NCI-H446 treated with DMSO at 0.1 percent for 48 hours (cell line): ENCODE results near the gene ZNF407.

Experiments
- DNase-seq: peaks from one replicate; lab custom pipeline; 2025; lab: John Stamatoyannopoulos, UW

Gene ZNF407

DNA sequence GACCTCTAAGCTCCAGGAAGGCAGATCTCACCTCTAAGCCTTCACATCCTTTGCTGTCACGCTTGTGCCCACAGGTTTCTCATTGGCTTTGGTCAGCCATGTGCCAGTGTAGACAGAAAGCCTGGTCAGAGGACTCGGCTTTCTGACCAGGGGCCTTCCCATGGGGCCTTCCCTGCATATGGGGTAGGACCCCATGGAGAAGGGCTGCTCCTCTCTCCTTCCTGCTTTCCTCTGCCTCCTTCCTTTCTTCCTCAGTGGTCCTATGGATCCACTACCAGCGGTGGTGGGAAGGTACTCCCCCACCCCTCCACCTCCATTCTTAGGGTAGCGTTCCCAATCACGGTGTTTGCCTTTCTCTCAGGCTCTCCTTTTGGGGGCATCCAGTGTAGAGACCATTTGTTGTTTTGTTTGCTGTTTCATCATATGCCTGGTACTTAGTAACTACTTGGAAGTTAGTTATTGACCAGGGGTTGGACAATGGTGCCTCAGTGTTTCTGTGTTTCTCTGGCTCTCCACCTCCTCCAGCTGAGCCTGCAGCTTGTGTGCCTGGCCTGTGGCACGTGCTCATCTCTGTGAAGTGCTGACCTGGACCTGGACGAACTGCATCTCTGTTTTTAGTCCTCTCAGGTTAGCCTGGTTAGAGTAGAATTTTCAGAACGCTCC is 71.6 kb downstream of the ZNF407 start:
- DNase-seq, result no peak

DNA sequence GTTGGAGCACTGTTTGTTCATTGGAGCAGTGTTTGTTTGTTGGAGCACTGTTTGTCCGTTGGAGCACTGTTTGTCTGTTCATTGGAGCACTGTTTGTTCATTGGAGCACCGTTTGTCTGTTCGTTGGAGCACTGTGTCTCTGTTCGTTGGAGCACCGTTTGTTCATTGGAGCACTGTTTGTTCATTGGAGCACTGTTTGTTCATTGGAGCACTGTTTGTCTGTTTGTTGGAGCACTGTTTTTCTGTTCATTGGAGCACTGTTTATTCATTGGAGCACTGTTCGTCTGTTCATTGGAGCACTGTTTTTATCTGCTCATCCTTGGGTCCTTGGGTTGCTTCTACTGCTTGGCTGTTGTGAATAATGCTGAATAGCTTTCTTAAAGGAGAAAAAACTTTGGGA is 74.7 kb downstream of the ZNF407 start:
- no peak for DNase-seq

DNA sequence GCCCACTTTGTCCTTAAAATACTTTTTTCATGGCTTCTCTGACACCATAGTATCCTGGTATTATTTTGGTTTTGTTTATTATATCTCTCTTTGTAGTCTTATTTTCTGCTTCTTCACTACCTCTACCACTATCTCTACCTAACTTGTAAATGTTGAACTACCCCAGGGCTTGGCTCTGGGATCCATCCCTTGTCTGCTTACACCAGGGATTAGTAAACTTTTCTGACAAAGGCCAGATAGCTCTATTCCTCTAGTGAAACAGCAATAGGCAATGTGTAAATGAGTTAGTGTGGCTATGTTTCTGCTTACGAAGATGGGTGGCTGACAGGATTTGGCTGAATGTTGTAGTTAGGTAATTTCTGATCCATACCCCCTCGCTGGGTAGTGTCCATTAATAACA is 76.8 kb downstream of the ZNF407 start:
- DNase-seq, result no peak

DNA sequence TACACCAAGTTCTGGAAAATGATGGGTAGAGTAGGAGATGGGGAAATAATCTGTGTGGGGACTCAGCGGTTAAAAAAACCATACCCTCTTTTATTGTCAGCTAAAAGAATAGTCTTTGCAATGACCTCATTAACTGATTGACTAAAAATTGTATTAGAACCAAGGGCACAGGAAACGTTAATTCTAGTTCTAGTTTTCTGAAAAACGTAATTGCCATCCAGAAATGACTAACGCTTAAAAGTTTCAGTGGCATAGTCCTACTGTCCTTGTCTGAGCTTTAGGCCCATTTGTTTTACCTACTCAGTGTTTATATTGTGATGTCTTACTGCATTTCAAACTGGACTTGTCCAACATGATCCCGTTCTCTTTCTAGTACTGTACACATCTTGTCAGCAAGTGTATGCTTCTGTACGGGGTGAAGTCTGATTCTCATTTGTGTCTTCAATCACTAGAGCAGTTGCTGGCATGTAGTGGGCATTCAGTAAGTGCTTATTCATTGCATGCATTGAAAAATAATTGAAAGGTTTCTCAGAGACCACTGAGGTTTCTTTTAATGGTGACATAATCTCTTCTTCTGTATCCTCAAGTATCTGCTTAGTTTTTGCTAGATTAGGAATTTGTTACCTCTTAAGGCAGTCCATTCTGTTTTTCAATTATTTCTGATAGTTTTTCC is 81.5 kb downstream of the ZNF407 start:
- no peak for DNase-seq

DNA sequence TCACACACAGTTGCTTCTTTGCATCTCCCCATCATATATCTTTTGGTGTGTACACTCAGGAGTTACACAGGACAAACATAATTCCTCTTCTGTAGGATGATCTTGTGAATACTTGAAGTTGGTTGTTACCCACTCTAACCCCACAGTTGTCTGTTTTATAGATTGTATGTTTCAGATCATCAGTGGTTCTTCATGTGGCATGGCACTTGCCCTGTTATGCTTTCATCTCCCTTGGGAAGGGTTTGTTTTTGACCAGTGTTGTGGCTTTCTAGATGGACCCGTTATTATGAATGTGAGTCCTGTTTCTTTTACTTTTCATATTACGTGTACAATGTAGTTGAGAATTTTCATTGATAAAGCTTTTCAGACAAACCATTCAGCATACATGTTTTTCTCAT is 82.0 kb downstream of the ZNF407 start:
- DNase-seq, result no peak

DNA sequence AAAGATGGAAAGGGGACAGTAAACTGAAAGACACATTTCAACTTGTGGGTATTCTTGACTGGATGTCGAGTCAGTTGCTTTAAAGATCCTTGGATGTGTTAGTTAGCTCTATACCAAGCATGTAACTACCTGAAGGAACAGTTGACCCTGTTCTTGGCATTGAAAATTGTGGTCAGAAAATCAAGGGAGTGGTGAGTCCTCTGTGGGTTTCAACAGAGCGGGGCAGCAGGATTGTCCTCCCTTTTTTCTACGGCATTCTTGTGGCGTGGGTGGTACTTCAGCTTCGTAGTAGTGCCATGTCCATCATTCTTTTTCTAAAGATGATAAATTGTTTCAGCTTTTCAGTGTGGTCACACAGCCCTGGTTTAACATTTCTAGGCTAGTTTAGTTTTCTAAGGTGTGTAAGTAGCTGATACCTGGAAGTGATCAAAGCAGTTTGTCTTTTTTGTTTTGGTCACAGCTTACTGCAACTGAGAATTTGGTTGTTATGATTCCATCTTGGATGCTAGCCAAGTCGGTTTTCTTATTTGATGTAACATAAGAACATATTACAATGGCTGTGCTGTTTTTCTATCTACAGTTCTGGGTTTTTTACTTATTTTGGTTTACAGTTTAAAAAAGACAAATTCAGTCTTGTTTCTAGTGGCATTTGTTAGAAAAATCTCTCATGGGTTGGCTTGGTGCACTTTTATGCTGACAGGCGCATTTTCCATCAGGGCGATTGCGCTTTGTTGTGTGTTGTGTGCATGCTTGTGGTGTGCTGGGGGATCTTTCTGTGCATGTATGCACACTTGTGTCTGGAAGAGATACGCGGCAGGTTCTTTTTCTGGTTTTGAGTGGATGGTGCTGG is 84.7 kb downstream of the ZNF407 start:
- no peak for DNase-seq

DNA sequence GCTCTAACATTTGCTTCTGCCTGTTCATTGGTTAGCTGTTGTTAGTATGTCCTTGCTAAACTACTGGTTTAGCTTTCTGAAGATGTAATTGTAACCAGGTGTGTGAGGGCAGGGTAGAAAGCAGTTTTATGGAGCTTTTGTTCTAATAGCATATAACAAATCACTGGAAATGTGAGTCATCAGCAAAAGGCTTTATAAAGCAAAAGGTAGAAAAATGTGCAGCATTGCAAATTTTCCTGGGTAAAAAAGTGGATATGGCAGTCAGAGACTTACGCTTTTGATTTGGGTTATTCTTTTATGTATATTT is 85.3 kb downstream of the ZNF407 start:
- no peak for DNase-seq

DNA sequence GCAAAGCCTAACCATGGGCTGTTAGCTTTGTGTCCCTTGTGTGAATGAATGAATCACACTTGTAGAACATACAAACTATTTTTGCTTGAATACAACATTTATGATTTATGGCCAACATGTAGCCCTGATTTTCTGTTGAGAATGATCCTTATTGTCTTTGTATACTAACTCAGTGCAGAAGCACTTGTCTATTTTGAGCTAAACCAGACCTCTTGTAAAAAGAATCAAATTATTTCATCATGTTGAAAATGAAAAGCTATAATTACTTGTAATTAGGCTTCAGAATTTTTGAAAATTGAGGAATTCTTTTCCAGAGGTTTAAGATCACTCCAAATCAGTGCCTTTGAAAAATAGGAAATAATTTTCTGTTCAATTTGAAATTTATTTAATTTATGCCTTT is 85.9 kb downstream of the ZNF407 start:
- no peak for DNase-seq

DNA sequence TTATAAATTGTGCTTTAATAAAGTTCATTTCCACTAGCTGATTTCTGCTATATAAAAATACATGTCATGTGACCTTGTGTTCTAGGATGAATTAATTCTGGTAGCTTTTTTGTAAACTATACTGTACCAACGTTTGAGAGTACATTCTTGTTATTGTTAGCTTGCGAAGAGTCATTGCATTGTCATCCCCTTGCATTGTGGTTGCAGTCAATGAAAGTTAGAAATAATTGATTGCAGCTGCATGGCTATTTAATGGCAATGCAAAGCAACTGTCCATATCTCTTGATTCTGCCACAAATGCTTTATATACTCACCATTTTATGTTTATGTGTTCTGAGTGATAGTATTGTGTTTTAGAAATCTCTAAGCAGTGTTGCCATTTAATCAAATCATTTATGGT is 91.6 kb downstream of the ZNF407 start:
- no peak for DNase-seq

DNA sequence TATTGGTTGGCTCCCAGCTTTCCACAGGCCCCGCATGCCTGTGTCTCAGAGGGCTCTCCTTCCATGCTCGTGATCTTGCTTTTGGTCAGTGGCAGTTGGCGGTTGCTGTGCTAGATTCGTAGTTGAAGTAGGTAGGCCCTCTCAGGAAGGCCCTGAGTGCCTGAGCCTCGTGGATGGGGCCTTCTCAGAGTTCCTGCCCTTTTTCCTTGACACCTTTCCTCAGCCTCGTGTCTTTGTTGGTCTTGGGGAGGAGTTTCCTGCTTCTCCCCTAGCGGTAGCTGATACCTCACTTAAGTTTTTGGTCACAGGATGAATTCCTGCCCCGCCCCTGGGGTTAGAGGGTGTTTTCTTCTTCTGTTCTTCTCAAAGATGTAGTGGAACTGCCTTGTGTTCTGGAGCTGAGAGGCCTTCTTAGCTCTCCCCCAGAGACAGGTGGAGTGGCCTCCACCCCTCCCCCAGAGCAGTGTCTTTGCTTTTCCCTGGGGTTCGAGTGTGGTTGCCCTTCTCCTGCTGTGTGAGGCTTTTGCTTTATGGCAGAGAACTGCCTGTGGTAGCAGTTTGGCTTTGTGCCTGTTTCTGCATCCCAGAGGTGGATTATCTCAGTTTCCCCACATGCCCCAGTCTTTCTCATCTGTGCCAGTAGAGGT is 94.8 kb downstream of the ZNF407 start:
- DNase-seq, result no peak

DNA sequence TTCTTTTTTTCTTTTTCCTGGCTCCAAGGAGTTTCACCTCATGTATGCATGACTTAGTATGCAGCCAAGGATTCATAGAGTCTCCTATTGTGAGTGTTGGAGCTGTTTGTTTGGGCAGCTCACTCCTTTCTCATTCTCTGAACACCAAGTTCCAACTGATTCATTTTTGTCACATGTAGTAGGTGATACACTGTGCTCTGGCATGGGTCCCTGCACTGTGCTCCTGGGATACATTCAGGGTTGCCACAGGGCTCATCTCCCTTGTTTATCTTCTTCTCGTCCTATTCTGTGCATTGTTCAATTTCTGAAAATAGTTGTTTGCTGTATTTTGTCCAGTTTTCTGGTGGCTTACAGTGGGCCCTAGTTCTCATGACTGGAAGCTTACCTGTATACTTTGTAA is 96.8 kb downstream of the ZNF407 start:
- DNase-seq, result no peak

DNA sequence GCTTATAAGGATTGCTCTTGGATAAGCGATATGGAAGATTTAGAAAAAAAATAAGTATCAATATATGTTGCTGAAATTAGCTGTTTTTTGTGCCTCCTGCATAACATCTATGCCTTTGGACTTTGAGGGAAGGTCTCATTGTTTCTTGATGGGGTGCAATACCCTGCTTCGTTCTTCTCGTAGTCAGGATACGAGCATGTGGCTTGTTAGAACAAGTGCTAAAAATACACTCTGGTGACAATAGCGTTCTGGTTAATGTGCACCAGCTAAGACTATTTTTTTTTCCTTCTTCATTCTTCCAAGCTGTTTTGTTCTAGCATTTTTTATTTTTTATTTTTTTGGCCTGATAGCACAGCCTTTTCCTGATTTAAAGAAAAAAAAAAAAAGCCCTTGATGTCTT is 97.5 kb downstream of the ZNF407 start:
- no peak for DNase-seq

DNA sequence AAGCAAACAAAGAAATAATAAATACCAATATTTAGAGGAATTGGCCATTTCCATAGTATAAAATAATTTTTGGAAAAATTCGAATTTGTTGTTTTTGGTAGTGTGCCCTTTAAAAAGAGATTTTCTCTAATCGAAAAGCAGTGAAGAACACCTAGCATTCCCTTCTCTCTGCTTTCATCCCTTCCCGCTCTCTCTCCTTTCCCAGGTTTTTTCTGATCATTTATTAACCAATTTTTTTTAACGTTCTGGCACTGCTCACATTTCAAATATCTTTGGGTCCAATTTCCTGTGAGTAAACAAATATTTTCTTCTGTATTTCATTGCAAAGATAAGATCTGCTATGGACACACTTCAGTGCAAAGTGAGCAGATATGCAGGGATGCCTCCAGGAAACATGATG is 101.2 kb downstream of the ZNF407 start:
- DNase-seq, result no peak

DNA sequence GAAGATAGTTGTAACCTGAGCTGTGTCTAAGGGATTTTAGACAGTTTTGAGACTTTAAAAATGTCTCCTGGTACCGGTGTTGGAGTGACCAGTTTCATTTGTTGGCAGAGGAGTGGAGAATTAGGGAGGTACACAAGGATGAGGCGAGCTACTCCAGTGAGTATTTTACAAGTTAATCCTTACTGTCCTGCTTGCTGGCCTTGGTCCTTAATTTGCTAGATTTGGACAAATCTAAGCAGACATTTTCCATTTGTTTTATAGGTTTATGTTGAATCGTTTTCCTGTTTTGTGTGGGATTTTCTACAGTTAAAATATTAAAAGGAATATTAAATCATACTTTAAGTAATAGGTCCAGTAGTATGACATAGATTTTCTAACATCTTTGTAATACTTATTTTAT is 101.8 kb downstream of the ZNF407 start:
- no peak for DNase-seq

DNA sequence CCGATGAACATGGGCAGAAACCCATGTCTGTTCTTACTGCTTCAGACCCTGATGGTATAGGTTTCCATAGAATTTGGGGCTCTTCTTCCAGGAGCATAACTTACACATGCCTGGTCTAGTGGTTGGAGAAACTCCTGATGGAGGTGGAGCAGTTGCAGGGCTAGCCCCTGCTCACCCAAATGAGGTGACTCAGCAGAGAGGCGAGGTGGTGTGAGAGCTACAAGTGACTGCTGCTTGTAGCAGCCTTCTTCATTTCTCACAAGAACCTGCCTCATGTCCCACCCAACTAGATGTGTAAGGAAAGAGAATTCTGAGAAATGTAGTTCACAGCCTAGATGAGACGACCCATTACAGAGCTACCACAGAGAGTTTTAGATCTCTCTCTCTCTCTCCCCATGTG is 105.3 kb downstream of the ZNF407 start:
- no peak for DNase-seq

DNA sequence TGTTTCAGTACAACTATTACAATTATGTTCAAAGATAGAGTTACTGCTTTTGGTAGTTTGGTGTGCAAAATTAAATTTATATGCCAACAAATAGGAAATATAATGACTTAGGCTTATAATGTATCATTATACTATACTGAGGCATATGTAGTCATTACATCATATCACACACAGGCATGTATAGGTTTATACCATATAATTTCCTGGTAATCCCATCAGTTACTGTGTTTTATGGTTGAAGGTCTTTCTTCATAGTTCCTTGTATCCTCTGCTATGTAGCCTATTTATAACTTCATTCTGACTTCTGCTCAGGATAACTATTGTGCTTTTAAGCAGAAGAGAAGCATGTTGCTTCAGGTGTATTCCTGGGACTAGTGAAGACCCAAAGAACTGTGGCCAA is 110.5 kb downstream of the ZNF407 start:
- DNase-seq, result no peak

DNA sequence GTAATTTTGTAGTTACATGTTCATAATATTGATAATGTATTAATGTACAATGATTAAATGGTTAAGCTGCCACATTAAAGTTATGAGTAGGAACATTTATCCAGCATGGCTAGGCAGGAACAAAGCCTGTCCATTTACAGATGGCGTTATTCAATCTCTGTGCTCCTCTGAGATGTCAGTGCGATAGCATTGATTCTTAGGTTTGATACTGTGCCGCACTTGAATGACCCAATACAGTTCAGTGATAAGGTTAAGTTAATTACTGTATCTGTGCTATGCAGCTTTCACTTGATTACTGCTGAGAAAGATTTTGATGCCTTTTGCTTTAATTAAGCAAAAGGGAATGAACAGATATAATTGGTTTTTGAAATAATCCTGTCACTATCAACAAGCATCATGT is 111.8 kb downstream of the ZNF407 start:
- no peak for DNase-seq

DNA sequence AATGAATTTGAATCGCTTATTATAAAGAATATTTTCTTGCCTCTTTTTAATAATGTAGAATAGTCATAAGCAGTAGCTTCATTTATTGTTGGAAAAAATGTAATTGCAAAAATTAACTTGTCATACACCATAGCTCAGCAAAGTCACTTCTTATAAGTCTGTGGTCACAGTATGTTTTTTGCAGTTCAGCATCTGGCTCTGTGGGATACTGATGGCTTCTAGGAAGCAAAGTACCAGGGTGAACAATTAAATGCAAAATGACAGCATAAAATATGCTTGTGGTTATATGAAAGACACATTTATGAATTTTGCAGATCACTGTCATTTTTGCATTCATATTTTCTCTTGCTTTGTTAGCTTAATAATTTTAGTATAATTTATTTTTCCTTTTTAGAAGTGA is 116.5 kb downstream of the ZNF407 start:
- DNase-seq, result no peak

DNA sequence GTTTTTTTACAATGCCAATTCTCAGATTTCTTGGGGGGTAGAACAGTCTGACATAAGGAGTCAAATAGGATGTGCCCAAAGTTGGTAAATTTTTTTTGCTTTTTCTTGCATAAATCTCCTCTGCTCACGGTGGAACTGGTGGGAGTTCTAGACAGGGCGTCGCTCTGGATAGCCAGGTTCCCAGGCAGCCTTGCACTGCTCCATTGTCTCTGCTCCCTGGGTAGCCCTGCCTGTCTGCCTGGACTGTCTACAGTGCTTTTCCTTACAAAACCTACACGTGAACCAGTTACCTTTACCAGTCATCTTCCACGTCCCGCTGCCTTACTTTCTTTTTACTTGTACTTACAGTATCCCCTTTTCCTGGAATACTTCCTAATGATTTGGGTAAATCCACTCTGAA is 117.1 kb downstream of the ZNF407 start:
- no peak for DNase-seq

DNA sequence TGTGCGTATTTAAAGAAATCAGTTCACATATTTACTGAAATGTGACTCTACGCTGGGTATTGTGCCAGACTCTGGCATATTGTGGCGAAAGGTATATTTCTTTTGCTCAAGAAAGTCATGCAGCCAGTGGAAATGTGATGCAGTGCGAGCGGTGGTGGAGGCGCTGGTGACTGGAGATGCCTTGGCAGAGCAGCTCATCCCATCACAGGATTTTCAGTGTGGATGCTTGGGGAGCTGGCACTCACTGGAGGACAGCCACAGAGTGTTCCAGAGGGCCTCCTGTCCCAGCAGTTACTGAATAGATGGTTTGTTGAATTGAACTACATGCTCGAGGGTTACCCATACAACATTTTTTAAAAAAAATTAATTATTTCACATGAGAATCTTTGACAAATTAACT is 117.6 kb downstream of the ZNF407 start:
- DNase-seq, result no peak

DNA sequence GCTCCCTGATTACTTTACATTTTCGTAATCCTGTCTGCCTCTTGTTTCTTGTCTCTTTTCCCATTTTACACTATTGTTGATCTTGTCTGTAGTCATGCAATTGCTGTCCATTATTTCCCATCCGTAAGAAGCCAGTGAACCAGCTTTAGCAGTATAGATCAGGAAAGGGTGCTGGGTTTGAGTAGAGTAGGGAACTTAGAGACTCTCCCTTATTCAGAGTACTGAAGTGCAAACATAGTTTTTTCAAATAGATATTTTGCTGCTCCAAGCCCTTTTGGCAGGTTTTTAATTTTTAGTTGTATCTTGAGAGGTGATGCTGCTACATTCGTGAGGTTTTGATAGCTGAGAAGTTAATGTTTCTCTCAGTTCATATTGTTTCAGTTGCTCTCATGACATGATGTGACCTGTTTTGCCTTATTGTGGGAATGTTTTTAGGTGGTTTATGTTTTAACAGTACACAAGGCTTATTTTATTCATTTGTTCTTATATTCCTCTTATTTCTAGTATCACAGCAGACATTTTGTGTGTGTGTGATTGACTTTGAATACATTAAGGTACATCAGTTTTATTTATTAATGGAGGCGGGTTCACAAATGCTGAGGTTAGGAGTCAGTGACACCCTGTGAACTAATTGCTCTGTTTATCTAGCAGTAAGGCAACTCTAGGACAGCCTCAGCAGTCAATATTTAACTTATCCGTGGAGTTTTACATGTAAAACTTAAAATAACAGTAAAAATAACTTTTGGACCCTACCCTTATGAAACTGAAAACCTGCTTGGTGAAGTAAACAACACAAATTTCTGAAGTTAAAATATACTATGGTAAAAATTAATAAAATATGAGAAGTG is 118.4 kb downstream of the ZNF407 start:
- no peak for DNase-seq

DNA sequence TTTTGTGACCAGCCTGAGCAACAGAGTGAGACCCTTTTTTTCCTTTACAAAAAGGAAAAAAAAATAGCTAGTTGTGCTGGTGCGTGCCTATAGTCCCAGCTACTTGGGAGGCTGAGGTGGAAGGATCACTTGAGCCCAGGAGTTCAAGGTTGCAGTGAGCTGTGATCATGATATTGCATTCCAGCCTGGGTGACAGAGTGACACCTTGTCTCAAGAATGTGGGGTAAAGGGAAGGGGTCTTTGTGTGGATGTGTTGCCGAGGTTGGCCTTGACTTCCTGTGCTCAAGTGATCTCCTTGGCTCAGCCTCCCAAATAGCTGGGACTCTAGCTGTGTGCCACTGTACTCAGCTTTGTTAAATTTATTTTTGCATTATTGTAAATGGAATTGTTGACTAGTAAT is 120.6 kb downstream of the ZNF407 start:
- no peak for DNase-seq
